ENCODE data around the gene GLTPD2.

DNA sequence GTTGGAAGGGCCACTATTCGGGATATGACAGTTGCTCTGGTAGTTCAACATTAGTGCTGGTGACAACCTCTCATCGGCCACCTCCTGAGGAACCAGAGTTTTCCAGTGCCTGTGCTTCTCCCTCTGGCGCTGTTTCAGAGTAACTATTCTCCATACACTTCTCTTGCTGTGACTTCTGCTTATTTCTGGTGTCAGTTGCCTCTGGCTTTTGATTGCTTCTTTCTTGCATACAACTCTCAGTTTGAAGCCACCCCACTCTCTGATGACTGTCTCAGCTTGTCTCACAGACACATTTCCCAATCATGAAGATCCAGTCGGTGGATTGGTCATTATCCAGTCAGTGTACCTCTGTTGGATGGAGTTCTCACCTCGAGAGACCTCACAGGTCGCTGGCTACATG, 20.5 kb upstream of the GLTPD2 start:
- TF ChIP-seq REST (IDR thresholded peaks at IDR 0.05; ENCODE audit: low read depth) (no peak), POLR2A (IDR thresholded peaks at IDR 0.05; ENCODE audit: borderline replicate concordance, extremely low read depth, insufficient read depth, insufficient read length) (no peak), CTCF (IDR thresholded peaks at IDR 0.05 in 2 of 3, conservative IDR thresholded peaks at IDR 0.05 in 1 of 3; ENCODE audit: borderline replicate concordance in 1 of 3, insufficient read depth in 1 of 3, low read depth in 2 of 3, low read length in 2 of 3) (no peak), FOSL1 (IDR thresholded peaks at IDR 0.05; ENCODE audit: low read depth) (no peak), EZH2 (IDR thresholded peaks at IDR 0.05) (no peak), POLR2AphosphoS5 (IDR thresholded peaks at IDR 0.05; ENCODE audit: low read depth, low read length) (no peak), EGR1 (IDR thresholded peaks at IDR 0.05; ENCODE audit: low read depth) (no peak), ZBTB33 (IDR thresholded peaks at IDR 0.05; ENCODE audit: extremely low read depth, insufficient replicate concordance, low read length) (no peak), EZH2phosphoT487 (IDR thresholded peaks at IDR 0.05; ENCODE audit: borderline replicate concordance) (no peak), YY1 (IDR thresholded peaks at IDR 0.05; ENCODE audit: extremely low read depth, insufficient replicate concordance, low read depth, low read length) (no peak)

Data from HCT116 (cell line).